Left kidney (tissue), 2 donors: ENCODE results near the gene ERBB2. TPM values are rescaled to one million over a fixed set of nuclear protein-coding genes. Genes with fewer than 3 reads are reported as not detected.
"Not testable (repeated sequence)": the region's sequence is repeated elsewhere in the genome, so short reads cannot be mapped to it uniquely, and the experiment has no call there.

ENCODE experiments used
- DNase-seq: peaks from one replicate; pipeline ENCODE4 v3.0.0-alpha.2; 2013
- polyA plus RNA-seq: library from polyadenylated mRNA; unstranded; fragments of 120-200 nt; gene quantifications from one replicate; pipeline ENCODE4 v1.2.1, GENCODE V29; 2013; ENCODE audit not compliant: insufficient read length

The ERBB2 gene
- polyA plus RNA-seq, 1 donor = 173 TPM

DNA sequence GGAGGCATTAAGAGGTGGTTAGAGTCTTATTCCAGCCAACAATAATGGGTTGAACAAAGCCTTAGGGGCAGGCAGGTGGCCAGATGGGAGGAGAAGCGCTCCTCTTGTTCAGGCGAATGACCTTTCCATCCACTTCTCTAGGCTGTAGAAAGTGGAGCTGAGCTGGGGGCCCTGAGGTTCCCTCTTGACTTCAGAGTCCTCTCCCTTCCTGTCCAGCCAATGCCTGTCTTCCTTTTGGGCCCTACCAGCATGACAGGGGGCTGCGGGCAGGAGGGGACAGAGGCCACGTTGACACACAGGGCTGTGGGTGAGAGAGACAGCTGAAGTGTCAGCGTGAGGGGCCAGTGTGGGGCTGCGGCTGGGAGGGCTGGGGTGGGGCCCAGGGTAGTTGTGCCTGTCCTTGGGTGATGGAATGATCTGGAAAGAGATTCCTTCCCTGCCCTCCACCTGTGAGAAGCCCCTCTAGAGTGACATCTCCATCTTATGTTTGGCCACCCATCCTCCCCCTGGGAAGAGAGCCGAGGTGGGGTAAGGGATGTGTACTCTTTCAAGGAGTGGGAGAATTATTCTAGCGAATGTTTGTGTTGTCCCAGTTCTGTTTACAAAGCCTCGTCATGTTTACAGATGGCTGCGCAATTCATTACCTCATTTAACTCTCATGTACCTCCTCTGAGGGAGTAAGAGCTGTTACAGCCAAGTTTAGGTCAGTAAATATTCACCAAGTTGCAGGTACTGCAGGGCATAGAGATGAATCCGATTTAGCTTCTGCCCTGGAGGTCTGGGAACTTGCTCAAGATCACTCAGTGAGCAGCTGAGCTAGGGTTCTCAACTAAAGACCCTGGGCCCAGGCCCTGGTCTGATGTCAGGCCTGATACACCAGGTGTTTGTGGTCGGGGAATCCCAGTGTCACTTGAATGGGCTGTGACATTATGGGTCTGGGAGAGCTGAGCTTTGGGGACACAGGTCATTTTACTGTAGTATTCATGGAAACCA is 3.3 kb downstream of the ERBB2 start:
- DNase-seq = no peak

DNA sequence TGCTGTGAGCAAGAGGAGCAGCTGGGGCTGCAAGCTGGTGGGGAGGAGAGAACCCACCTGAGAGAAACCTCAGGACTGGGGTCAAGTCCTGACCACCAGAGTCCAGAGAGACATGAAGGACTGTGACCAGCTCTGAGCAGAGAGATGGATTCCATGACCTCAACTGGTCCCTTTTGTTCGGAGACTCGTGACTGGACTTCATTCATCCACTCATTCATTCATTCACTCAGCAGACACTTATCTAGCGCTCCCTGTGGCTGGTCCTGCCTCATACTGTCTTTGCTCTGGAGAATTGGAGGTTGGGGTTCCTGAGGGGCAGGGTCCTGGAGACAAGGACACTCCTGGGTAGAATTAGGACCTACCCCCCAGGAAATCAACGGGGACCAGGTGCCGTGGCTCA is 4.0 kb downstream of the ERBB2 start:
- DNase-seq = no peak

- DNase-seq = no peak
Measured at GRCh38 chr17:39704821-39705551, 5.1 kb downstream of the ERBB2 start.

GRCh38 chr17:39705786-39706348 is 6.0 kb downstream of the ERBB2 start:
- DNase-seq = peak; percentile 54

DNA sequence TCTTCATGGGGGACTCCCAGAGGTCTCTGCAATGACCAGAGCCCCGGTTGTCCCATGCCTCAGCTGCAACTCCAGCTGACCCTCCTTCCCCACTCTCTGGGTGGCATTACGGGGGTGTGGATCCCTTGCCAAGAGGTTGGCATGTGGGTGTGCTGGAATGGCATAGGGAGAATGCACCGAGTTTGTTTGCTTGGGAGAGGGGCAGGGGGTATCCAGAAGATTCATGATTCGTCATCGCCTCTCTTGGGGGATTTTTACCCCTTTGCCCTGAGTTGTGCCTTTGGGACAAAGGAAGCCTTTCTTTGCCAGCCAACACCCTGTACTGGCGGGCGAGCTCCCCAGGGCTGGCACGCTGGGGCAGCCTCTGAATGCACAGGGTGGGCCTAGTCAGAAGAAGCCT is 6.5 kb downstream of the ERBB2 start:
- no peak for DNase-seq

GRCh38 chr17:39706921-39707337 is 7.1 kb downstream of the ERBB2 start:
- no peak for DNase-seq

DNA sequence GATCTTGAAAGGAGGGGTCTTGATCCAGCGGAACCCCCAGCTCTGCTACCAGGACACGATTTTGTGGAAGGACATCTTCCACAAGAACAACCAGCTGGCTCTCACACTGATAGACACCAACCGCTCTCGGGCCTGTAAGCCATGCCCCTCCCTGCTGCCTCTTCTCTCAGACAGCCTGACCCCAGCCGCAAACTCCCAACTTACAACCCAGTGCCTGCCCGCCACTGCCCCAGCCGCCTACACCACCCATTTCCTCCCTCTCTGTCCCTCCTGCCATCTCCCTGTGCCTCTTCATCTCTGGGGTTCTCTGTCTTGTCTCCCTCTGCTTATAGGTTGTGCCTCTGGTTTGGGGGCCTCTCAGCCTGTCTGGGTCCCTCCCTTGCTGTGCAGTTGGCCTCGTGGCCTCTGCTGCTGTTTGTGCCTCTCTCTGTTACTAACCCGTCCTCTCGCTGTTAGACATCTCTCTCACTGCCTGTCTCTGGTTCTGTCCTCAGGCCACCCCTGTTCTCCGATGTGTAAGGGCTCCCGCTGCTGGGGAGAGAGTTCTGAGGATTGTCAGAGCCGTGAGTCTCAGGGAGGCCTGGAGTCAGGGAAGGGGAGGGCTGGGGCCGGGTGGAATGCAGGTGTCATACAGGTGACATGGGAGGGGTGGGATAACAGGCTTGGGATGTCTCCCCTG is 9.6 kb downstream of the ERBB2 start:
- no peak for DNase-seq

DNA sequence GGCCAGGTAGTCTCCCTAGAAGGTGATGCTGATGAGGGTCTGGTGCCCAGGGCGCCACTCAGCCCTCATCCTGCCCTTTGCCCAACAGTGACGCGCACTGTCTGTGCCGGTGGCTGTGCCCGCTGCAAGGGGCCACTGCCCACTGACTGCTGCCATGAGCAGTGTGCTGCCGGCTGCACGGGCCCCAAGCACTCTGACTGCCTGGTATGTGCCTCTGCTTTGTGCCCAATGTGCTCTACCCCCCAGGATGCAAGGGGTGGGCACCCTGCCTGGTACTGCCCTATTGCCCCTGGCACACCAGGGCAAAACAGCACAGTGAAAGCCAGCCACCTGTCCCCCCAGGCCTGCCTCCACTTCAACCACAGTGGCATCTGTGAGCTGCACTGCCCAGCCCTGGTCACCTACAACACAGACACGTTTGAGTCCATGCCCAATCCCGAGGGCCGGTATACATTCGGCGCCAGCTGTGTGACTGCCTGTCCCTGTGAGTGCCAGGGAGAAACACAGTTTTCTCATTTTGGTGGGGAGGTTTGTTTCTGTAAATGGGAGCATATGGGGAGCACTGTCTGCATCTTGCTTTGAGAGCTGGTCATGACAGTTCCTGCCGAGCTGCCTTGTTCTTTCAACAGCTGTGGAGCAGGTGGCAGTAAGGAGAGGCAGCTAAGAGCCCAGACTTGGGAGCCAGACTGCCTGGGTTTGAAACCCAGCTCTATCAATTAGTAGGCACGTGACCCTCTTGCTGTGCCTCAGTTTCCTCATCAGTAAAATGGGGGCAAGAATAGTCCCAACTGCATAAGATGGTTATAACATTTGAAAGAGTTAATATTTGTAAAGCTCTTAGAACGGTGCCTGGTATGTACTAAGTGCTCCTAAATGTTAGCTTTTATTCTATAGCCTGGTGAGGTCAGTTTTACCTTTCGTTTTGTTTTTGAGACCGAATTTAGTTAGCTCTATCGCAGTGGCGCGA is 10.4 kb downstream of the ERBB2 start:
- no peak for DNase-seq

GRCh38 chr17:39711071-39711470 is 11.2 kb downstream of the ERBB2 start:
- DNase-seq = not testable (repeated sequence)

DNA sequence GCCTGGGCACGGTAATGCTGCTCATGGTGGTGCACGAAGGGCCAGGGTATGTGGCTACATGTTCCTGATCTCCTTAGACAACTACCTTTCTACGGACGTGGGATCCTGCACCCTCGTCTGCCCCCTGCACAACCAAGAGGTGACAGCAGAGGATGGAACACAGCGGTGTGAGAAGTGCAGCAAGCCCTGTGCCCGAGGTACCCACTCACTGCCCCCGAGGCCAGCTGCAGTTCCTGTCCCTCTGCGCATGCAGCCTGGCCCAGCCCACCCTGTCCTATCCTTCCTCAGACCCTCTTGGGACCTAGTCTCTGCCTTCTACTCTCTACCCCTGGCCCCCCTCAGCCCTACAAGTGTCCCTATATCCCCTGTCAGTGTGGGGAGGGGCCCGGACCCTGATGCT is 12.0 kb downstream of the ERBB2 start:
- no peak for DNase-seq

DNA sequence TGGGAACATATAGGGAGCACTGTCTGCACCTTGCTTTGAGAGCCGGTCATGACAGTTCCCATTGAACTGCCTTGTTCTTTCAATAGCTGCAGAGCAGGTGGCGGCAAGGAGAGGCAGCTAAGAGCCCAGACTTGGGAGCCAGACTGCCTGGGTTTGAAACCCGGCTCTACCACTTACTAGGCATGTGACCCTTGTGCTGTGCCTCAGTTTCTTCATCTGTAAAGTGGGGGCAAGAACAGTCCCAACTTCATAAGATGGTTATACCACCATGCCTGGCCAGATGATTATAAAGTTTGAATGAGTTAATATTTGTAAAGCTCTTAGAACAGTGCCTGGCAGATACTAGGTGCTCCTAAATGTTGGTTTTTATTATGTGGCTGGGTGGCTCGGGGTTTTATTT is 14.4 kb downstream of the ERBB2 start:
- no peak for DNase-seq

GRCh38 chr17:39715375-39716072 is 15.7 kb downstream of the ERBB2 start:
- no peak for DNase-seq

DNA sequence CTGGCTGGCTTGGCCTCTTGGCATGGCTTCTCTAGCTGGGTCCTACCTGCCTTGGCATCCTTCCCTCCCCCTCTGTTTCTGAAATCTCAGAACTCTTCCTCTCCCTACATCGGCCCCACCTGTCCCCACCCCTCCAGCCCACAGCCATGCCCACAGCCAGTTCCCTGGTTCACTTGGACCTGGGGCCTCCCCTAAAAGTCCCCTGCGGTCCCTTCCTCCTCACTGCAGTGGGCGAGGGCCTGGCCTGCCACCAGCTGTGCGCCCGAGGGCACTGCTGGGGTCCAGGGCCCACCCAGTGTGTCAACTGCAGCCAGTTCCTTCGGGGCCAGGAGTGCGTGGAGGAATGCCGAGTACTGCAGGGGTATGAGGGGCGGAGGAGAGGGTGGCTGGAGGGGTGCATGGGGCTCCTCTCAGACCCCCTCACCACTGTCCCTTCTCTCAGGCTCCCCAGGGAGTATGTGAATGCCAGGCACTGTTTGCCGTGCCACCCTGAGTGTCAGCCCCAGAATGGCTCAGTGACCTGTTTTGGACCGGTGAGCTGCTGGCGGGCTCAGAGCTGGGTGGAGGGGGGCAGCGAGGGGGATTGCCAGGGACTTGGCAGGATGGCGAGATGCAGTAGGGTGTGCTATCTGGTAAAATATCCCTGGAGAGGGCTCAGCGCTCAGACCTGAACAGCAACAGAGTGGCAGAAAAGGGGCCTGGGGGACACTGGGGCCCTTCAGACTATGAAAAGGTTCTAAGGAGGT is 16.4 kb downstream of the ERBB2 start:
- no peak for DNase-seq

DNA sequence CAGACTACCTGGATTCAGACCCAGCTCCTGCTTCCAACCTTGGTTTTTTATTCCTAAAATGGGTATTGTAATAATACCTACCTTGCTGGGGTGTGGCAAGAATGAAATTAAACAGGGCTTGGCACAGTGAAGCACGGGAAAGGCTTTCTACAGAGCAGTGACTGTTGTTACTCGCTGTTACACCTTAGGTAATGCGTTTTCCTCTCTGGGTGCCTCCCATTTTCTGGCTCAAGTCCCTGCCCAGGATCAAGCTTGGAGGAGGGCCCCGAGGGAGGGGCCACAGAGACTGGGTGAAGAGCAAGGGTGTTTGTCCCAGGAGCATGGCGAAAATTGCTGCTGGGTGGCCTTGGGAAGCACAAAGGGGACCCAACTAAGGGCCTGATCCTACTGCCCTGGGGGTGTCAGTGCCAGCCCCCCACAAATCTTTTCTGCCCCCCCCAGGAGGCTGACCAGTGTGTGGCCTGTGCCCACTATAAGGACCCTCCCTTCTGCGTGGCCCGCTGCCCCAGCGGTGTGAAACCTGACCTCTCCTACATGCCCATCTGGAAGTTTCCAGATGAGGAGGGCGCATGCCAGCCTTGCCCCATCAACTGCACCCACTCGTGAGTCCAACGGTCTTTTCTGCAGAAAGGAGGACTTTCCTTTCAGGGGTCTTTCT is 17.1 kb downstream of the ERBB2 start:
- no peak for DNase-seq

DNA sequence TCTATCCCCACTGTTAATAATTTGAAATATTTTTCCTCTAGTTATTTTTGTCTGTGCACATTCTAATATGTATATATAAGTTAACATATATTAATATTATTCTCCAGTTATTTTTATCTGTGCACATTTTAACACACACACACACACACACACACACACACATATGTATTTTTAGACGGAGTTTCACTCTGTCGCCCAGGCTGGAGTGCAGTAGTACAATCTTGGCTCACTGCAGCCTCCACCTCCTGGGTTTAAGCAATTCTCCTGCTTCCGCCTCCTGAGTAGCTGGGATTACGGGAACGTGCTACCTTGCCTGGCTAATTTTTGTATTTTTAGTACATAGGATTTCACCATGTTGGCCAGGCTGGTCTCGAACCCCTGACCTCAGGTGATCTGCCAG is 17.8 kb downstream of the ERBB2 start:
- DNase-seq = no peak

GRCh38 chr17:39719563-39720355 is 19.9 kb downstream of the ERBB2 start:
- DNase-seq = no peak

GRCh38 chr17:39722104-39722503 is 22.2 kb downstream of the ERBB2 start:
- DNase-seq = no peak
